HepG2 (cell line): ENCODE results near the gene ZBTB7C. TPM values are rescaled to one million over a fixed set of nuclear protein-coding genes. Genes with fewer than 3 reads are reported as not detected.

Experiments used
- ATAC-seq: fragments of 200-7000 bp; cut with Tn5 transposase; 3 replicates; pipeline ENCODE4 v1.9.1; 2020; ENCODE audit warnings: mild to moderate bottlenecking, moderate library complexity
- BruUV-seq: library from RNA; stranded (reverse); fragments of 400-500 nt; replicated peaks from 2 replicates; lab custom pipeline; 2021; lab: Mats Ljungman, UMichigan
- CTCF ChIA-PET: fragments of 300-600 bp; formaldehyde crosslinking; extraction: SDS; loops from one replicate; lab custom pipeline; 2021; ENCODE audit warnings: low total read pairs, inconsistent platforms, low intra/inter-chr PET ratio; lab: Yijun Ruan, JAX
- POLR2A ChIA-PET: fragments of 350-600 bp; sonication (Branson Sonifier 250); formaldehyde crosslinking; loops from one replicate; lab custom pipeline; 2020; ENCODE audit warnings: antibody characterized with exemption, inconsistent platforms; lab: Yijun Ruan, JAX
- DNase-seq: peaks from one replicate; pipeline ENCODE4 v3.0.0-alpha.2; 2015; ENCODE audit warnings: low spot score
- FAIRE-seq: peaks from 3 replicates; lab custom pipeline; 2011; peaks lifted over from hg19 to GRCh38; lab: Jason Lieb, UNC
- H2AFZ ChIP-seq: one replicate; pipeline ENCODE4 v1.6.1; 2011; ENCODE audit warnings: low read length, inconsistent platforms
- H3K27ac ChIP-seq: fragments of 300-600 bp; 3 replicates; pipeline ENCODE4 v1.8.0; 2011; ENCODE audit warnings: mixed run types, mild to moderate bottlenecking, mixed read lengths, low read length, inconsistent platforms; ENCODE audit not compliant: insufficient read depth; ENCODE audit errors: extremely low read length
- H3K27me3 ChIP-seq, 2 experiments: fragments of 200-600 bp in 1 of 2; 2 replicates in 1 of 2; 3 replicates in 1 of 2; pipeline versions ENCODE4 v1.6.0 to v1.8.0; 2011; ENCODE audit warnings: low read length in 2 of 2, mild to moderate bottlenecking in 2 of 2, moderate library complexity in 2 of 2, inconsistent platforms in 1 of 2; ENCODE audit not compliant: insufficient read depth in 2 of 2, control insufficient read depth in 1 of 2
- H3K36me3 ChIP-seq, 2 experiments: fragments of 200-600 bp in 1 of 2; replicated peaks in 1 of 2; 2 replicates in 1 of 2; 3 replicates in 1 of 2; pipeline versions ENCODE4 v1.5.1 to v1.8.0; 2011; ENCODE audit warnings: low read length in 2 of 2, inconsistent platforms in 1 of 2; ENCODE audit not compliant: insufficient read depth in 2 of 2, control insufficient read depth in 1 of 2
- H3K4me1 ChIP-seq: 2 replicates; pipeline ENCODE4 v1.5.1; 2012; ENCODE audit warnings: low read length, inconsistent platforms; ENCODE audit not compliant: insufficient read depth
- H3K4me2 ChIP-seq: 2 replicates; pipeline ENCODE4 v1.6.0; 2011; ENCODE audit warnings: low read depth, low read length, inconsistent platforms
- H3K4me3 ChIP-seq, 3 experiments: fragments of 200-600 bp in 1 of 3; sonication (generic), shearing (Covaris generic) in 1 of 3; replicated peaks in 1 of 3; 2 replicates each; pipeline ENCODE4 v1.5.1; 2011 to 2016; ENCODE audit warnings: low read length in 3 of 3, inconsistent platforms in 2 of 3, low read depth in 2 of 3, mild to moderate bottlenecking in 2 of 3, control low read depth in 1 of 3, mixed read lengths in 1 of 3; ENCODE audit not compliant: insufficient read depth in 1 of 3
- H3K79me2 ChIP-seq: one replicate; pipeline ENCODE4 v1.6.1; 2011; ENCODE audit warnings: low read length, inconsistent platforms; ENCODE audit not compliant: insufficient read depth
- H3K9ac ChIP-seq: 2 replicates; pipeline ENCODE4 v1.6.0; 2011; ENCODE audit warnings: mild to moderate bottlenecking, low read depth, low read length, inconsistent platforms; ENCODE audit not compliant: insufficient read depth
- H3K9me3 ChIP-seq: 2 replicates; pipeline ENCODE4 v1.5.1; 2012; ENCODE audit warnings: mild to moderate bottlenecking, low read length
- H4K20me1 ChIP-seq: 2 replicates; pipeline ENCODE4 v1.6.0; 2011; ENCODE audit warnings: inconsistent platforms, mild to moderate bottlenecking, low read length, moderate library complexity; ENCODE audit not compliant: insufficient read depth
- EED ChIP-seq: sonication (generic); formaldehyde crosslinking; IDR thresholded peaks from 2 replicates; pipeline ENCODE4 v1.5.0; 2020; ENCODE audit warnings: mild to moderate bottlenecking, missing genetic modification reagents
- HDAC1 ChIP-seq: sonication (generic); formaldehyde crosslinking; IDR thresholded peaks from 2 replicates; pipeline ENCODE4 v1.5.1; 2020; ENCODE audit warnings: mild to moderate bottlenecking, missing genetic modification reagents
- HES4 ChIP-seq: sonication (generic); formaldehyde crosslinking; IDR thresholded peaks from 2 replicates; pipeline ENCODE4 v1.9.0; 2021; ENCODE audit warnings: mild to moderate bottlenecking, missing genetic modification reagents, borderline replicate concordance
- KLF9 ChIP-seq: IDR thresholded peaks from 2 replicates; pipeline ENCODE4 v1.6.1; 2016; ENCODE audit warnings: low read depth
- MED8 ChIP-seq: sonication (generic); formaldehyde crosslinking; IDR thresholded peaks from 2 replicates; pipeline ENCODE4 v1.8.1; 2023; ENCODE audit warnings: mild to moderate bottlenecking, missing genetic modification reagents; ENCODE audit not compliant: insufficient replicate concordance
- NFRKB ChIP-seq: fragments of 450-650 bp; IDR thresholded peaks from 2 replicates; pipeline ENCODE4 v1.6.1; 2017
- PAX8 ChIP-seq: sonication (generic); formaldehyde crosslinking; IDR thresholded peaks from 2 replicates; pipeline ENCODE4 v1.8.0; 2022; ENCODE audit warnings: mild to moderate bottlenecking, missing genetic modification reagents, borderline replicate concordance
- SETDB1 ChIP-seq: sonication (generic); formaldehyde crosslinking; IDR thresholded peaks from 2 replicates; pipeline ENCODE4 v1.5.1; 2020; ENCODE audit warnings: missing genetic modification reagents, mild to moderate bottlenecking, borderline replicate concordance
- SIN3B ChIP-seq: fragments of 150-350 bp; IDR thresholded peaks from 2 replicates; pipeline ENCODE4 v1.6.1; 2014; ENCODE audit warnings: low read length
- ZBTB7A ChIP-seq: sonication (generic); formaldehyde crosslinking; IDR thresholded peaks from 2 replicates; pipeline ENCODE4 v1.8.0; 2022; ENCODE audit warnings: mild to moderate bottlenecking, missing genetic modification reagents
- ZFYVE20 ChIP-seq: sonication (generic); formaldehyde crosslinking; IDR thresholded peaks from 2 replicates; pipeline ENCODE4 v1.8.0; 2023; ENCODE audit warnings: low read depth, mild to moderate bottlenecking, moderate library complexity, missing genetic modification reagents, borderline replicate concordance
- ZNF382 ChIP-seq: sonication (generic); formaldehyde crosslinking; IDR thresholded peaks from 2 replicates; pipeline ENCODE4 v1.5.0; 2020; ENCODE audit warnings: missing genetic modification reagents, mild to moderate bottlenecking, borderline replicate concordance
- WGBS: methylation state at CpG from one replicate; pipeline ENCODE4 v1.1.6; 2017; ENCODE audit warnings: low lambda C conversion rate; 5-methylcytosine and 5-hydroxymethylcytosine counted together
- in situ Hi-C: cut with HindIII; loops from 2 replicates; pipeline ENCODE4 v1.10.0; 2017; ENCODE audit warnings: low pct_unique_long_range_greater_than_20kb; ENCODE audit not compliant: extremely low pct_ligation_motif_present
- intact Hi-C: fragments of 100-400 bp; cut with micrococcal nuclease; formaldehyde crosslinking; loops from one replicate; pipeline ENCODE4 v1.10.0; 2022; ENCODE audit not compliant: unreplicated experiment
- polyA plus RNA-seq, 8 experiments: library from polyadenylated mRNA; depleted of rRNA in 3 of 8; stranded (reverse) in 7 of 8; unstranded in 1 of 8; fragments of >200 nt; fragmentation: Illumina TruSeq in 4 of 8; extraction: Trizol in 4 of 8; gene quantifications; 2 replicates each; pipeline versions ENCODE4 v1.2.1 to v1.2.3, GENCODE V29; 2011 to 2016; ENCODE audit warnings: low read depth in 4 of 8, missing spikeins in 1 of 8, mixed read lengths in 1 of 8; ENCODE audit not compliant: insufficient read depth in 1 of 8
- total RNA-seq, 5 experiments: library from RNA; depleted of rRNA; stranded (reverse); fragments of >200 nt; fragmentation: Illumina TruSeq; extraction: Trizol; gene quantifications; 2 replicates each; pipeline ENCODE4 v1.2.3, GENCODE V29; 2016; ENCODE audit warnings: low read depth in 1 of 5
- TF ChIP-seq, protein P1 (sequence below): conservative IDR thresholded peaks from 2 replicates; pipeline ENCODE4 v1.6.1; 2018; ENCODE audit warnings: missing genetic modification reagents
- TF ChIP-seq, protein P2 (sequence below): sonication (generic); formaldehyde crosslinking; conservative IDR thresholded peaks from 2 replicates; pipeline ENCODE4 v1.4.0; 2020; ENCODE audit warnings: missing genetic modification reagents
- TF ChIP-seq, protein P3 (sequence below): sonication (generic); formaldehyde crosslinking; IDR thresholded peaks from 2 replicates; pipeline ENCODE4 v1.4.0; 2020; ENCODE audit warnings: mild to moderate bottlenecking, missing genetic modification reagents

ZBTB7C gene
- total and polyA plus RNA-seq, 2 of the 13 experiments (the other 11 are each of a cell fraction or from before 2014, with no cell fraction given) = 0.01 to 0.04 TPM

DNA sequence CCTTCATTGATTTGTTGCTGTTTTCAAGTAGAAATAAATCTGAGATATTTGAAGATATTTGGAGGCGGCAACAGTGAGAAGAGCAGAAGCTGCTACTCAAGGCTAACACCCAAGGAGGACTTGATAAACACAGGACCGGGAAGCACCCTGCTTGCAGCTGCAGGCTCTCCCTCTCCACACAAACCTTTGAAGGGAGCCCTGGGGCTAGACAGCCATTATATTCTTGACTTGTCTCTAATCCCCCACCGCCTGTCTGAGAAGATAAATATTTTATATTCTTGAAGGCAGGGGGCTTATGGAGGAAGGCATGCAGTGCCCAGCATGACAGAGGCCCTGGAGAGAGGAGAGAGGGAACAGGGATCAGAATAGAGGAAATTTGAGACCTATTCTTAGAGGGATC, 427.9 kb downstream of the ZBTB7C start:
- Histone ChIP-seq H3K4me1 (no peaks in the 10 kb centered on the region), H3K9me3 (no peaks in the 10 kb centered on the region), H3K36me3 (no peaks in the 10 kb centered on the region), H2AFZ (no peak overlapping the region), H4K20me1 (no peaks in the 10 kb centered on the region), H3K4me2 (no peak overlapping the region), H3K27ac (no peak overlapping the region), H3K9ac (no peak overlapping the region), H3K4me3 (no peak overlapping the region), H3K27me3 (peaks cover 1 to 5% of the 10 kb centered on the region in 2 experiments; a peak in 4 of 5 replicates), H3K79me2 (no peaks in the 10 kb centered on the region)
- no peak for FAIRE-seq
- no peak for DNase-seq
- ATAC-seq = no peak
- TF ChIP-seq, protein P1, sequence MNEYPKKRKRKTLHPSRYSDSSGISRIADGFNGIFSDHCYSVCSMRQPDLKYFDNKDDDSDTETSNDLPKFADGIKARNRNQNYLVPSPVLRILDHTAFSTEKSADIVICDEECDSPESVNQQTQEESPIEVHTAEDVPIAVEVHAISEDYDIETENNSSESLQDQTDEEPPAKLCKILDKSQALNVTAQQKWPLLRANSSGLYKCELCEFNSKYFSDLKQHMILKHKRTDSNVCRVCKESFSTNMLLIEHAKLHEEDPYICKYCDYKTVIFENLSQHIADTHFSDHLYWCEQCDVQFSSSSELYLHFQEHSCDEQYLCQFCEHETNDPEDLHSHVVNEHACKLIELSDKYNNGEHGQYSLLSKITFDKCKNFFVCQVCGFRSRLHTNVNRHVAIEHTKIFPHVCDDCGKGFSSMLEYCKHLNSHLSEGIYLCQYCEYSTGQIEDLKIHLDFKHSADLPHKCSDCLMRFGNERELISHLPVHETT (CRISPR knock-in tag) = no peak
- no peak for TF ChIP-seq ZFYVE20 (CRISPR knock-in tag)
- TF ChIP-seq PAX8 (CRISPR knock-in tag) = no peak
- TF ChIP-seq ZNF382 (CRISPR knock-in tag) = no peak
- POLR2A ChIA-PET = no interaction called here
- in situ Hi-C loops = no loop called here
- CTCF ChIA-PET = no interaction called here
- WGBS = 63% methylated on average over 2 of the region's 3 CpGs
- no TSS peak for BruUV-seq
- intact Hi-C loops = no loop called here

- Histone ChIP-seq H3K79me2 (no peaks in the 10 kb centered on the region), H3K9me3 (no peaks in the 10 kb centered on the region), H3K36me3 (no peaks in the 10 kb centered on the region), H3K27me3 (peaks cover 1 to 9% of the 10 kb centered on the region in 2 experiments; a peak in 4 of 5 replicates), H4K20me1 (no peaks in the 10 kb centered on the region), H3K4me1 (no peaks in the 10 kb centered on the region), H3K4me2 (no peak overlapping the region), H2AFZ (no peak overlapping the region), H3K27ac (no peak overlapping the region), H3K9ac (no peak overlapping the region), H3K4me3 (no peak overlapping the region)
- ChIA-PET POLR2A (no interaction called here), CTCF (no interaction called here)
- no peak for ATAC-seq
- in situ Hi-C loops = no loop called here
- intact Hi-C loops = no loop called here
- WGBS = 15% methylated on average over 4 of the region's 5 CpGs
- no TSS peak for BruUV-seq
- FAIRE-seq = no peak
- no peak for DNase-seq
- TF ChIP-seq, protein P2, sequence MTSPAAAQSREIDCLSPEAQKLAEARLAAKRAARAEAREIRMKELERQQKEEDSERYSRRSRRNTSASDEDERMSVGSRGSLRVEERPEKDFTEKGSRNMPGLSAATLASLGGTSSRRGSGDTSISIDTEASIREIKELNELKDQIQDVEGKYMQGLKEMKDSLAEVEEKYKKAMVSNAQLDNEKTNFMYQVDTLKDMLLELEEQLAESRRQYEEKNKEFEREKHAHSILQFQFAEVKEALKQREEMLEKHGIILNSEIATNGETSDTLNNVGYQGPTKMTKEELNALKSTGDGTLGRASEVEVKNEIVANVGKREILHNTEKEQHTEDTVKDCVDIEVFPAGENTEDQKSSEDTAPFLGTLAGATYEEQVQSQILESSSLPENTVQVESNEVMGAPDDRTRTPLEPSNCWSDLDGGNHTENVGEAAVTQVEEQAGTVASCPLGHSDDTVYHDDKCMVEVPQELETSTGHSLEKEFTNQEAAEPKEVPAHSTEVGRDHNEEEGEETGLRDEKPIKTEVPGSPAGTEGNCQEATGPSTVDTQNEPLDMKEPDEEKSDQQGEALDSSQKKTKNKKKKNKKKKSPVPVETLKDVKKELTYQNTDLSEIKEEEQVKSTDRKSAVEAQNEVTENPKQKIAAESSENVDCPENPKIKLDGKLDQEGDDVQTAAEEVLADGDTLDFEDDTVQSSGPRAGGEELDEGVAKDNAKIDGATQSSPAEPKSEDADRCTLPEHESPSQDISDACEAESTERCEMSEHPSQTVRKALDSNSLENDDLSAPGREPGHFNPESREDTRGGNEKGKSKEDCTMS (CRISPR knock-in tag) = no peak
- no peak for TF ChIP-seq SETDB1 (CRISPR knock-in tag)
- TF ChIP-seq EED (CRISPR knock-in tag) = no peak
- TF ChIP-seq ZBTB7A = no peak
- TF ChIP-seq HDAC1 = no peak
- TF ChIP-seq HES4 (CRISPR knock-in tag) = no peak
- TF ChIP-seq, protein P3, sequence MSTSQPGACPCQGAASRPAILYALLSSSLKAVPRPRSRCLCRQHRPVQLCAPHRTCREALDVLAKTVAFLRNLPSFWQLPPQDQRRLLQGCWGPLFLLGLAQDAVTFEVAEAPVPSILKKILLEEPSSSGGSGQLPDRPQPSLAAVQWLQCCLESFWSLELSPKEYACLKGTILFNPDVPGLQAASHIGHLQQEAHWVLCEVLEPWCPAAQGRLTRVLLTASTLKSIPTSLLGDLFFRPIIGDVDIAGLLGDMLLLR (CRISPR knock-in tag) = no peak
- TF ChIP-seq MED8 (CRISPR knock-in tag) = no peak
- TF ChIP-seq NFRKB = no peak
- TF ChIP-seq KLF9 (CRISPR knock-in tag) = no peak
- no peak for TF ChIP-seq SIN3B
Measured at GRCh38 chr18:47979611-47980200, 429.5 kb downstream of the ZBTB7C start.
